Glutamatergic neuron (in vitro differentiated cells): ENCODE results near the gene KIF21B. TPM values are rescaled to one million over a fixed set of nuclear protein-coding genes. Genes with fewer than 3 reads are reported as not detected.

Experiments used
- DNase-seq: peaks from one replicate; pipeline ENCODE4 v3.0.0; 2022
- H3K27ac Mint-ChIP-seq: one replicate; pipeline ENCODE4 v1.8.0; 2020; ENCODE audit warnings: mild to moderate bottlenecking, mixed read lengths, inconsistent platforms; ENCODE audit not compliant: unreplicated experiment
- H3K27me3 Mint-ChIP-seq: one replicate; pipeline ENCODE4 v1.8.0; 2020; ENCODE audit warnings: mild to moderate bottlenecking, moderate library complexity, mixed read lengths, inconsistent platforms; ENCODE audit not compliant: unreplicated experiment
- H3K36me3 Mint-ChIP-seq: one replicate; pipeline ENCODE4 v1.8.0; 2020; ENCODE audit warnings: mild to moderate bottlenecking, mixed read lengths, inconsistent platforms; ENCODE audit not compliant: unreplicated experiment
- H3K4me1 Mint-ChIP-seq: one replicate; pipeline ENCODE4 v1.8.0; 2020; ENCODE audit warnings: mild to moderate bottlenecking, low read depth, mixed read lengths, inconsistent platforms; ENCODE audit not compliant: unreplicated experiment
- H3K4me3 Mint-ChIP-seq: one replicate; pipeline ENCODE4 v1.8.0; 2020; ENCODE audit warnings: mild to moderate bottlenecking, mixed read lengths, inconsistent platforms; ENCODE audit not compliant: unreplicated experiment
- H3K9me3 Mint-ChIP-seq: one replicate; pipeline ENCODE4 v1.8.0; 2020; ENCODE audit warnings: mild to moderate bottlenecking, moderate library complexity, mixed read lengths, inconsistent platforms; ENCODE audit not compliant: unreplicated experiment
- CTCF ChIP-seq: fragments of 200-600 bp; sonication (generic); IDR thresholded peaks from one replicate; pipeline ENCODE4 v1.5.0; 2021; ENCODE audit not compliant: partially characterized antibody, unreplicated experiment
- total RNA-seq: library from RNA; stranded (reverse); fragmentation: NEBNext Ultra II Directional; extraction: Animal tissue kit (Norgen Biotek cat#: 25700); gene quantifications from one replicate; pipeline ENCODE4 v1.2.1, GENCODE V29; 2021; ENCODE audit not compliant: unreplicated experiment

The KIF21B gene
- total RNA-seq, 1 donor from 2014 or later = 51.1 TPM

GRCh38 chr1:201017828-201018163, 5.7 kb downstream of the KIF21B start:
- no peak for TF ChIP-seq CTCF
- no peak for DNase-seq
- no peaks in the 10 kb centered on the region for H3K36me3 Mint-ChIP-seq
- H3K4me1 Mint-ChIP-seq = peaks cover 34% of the 10 kb centered on the region
- no peak overlapping the region for H3K27ac Mint-ChIP-seq
- H3K9me3 Mint-ChIP-seq = peaks cover 8% of the 10 kb centered on the region
- H3K27me3 Mint-ChIP-seq = peaks cover 17% of the 10 kb centered on the region
- H3K4me3 Mint-ChIP-seq = no peak overlapping the region

GRCh38 chr1:201016943-201017827, 6.3 kb downstream of the KIF21B start:
- H3K27me3 Mint-ChIP-seq = peaks cover 15% of the 10 kb centered on the region
- H3K36me3 Mint-ChIP-seq = no peaks in the 10 kb centered on the region
- H3K27ac Mint-ChIP-seq = no peak overlapping the region
- peak; percentile 61 for DNase-seq
- H3K4me3 Mint-ChIP-seq = peak overlapping the region; percentile 77
- H3K9me3 Mint-ChIP-seq = peaks cover 8% of the 10 kb centered on the region
- H3K4me1 Mint-ChIP-seq = peaks cover 28% of the 10 kb centered on the region
- no peak for TF ChIP-seq CTCF

- peak overlapping the region; percentile 77 for H3K4me3 Mint-ChIP-seq
- no peak for TF ChIP-seq CTCF
- peak; percentile 59 for DNase-seq
- H3K36me3 Mint-ChIP-seq = no peaks in the 10 kb centered on the region
- H3K27me3 Mint-ChIP-seq = peaks cover 13% of the 10 kb centered on the region
- H3K9me3 Mint-ChIP-seq = peaks cover 10% of the 10 kb centered on the region
- peak overlapping the region; percentile 55 for H3K27ac Mint-ChIP-seq
- peaks cover 32% of the 10 kb centered on the region for H3K4me1 Mint-ChIP-seq
Observed at GRCh38 chr1:201016211-201016651, 7.3 kb downstream of the KIF21B start.

GRCh38 chr1:201015551-201016091, 7.9 kb downstream of the KIF21B start:
- Mint-ChIP-seq H3K27ac (peak overlapping the region; percentile 38), H3K4me3 (peak overlapping the region; percentile 77), H3K27me3 (peaks cover 10% of the 10 kb centered on the region), H3K4me1 (peaks cover 30% of the 10 kb centered on the region), H3K9me3 (peaks cover 6% of the 10 kb centered on the region), H3K36me3 (no peaks in the 10 kb centered on the region)
- no peak for TF ChIP-seq CTCF
- no peak for DNase-seq

- peaks cover 31% of the 10 kb centered on the region for H3K4me1 Mint-ChIP-seq
- H3K27me3 Mint-ChIP-seq = peaks cover 8% of the 10 kb centered on the region
- no peak overlapping the region for H3K27ac Mint-ChIP-seq
- peaks cover 6% of the 10 kb centered on the region for H3K9me3 Mint-ChIP-seq
- no peak for TF ChIP-seq CTCF
- H3K36me3 Mint-ChIP-seq = no peaks in the 10 kb centered on the region
- no peak overlapping the region for H3K4me3 Mint-ChIP-seq
- no peak for DNase-seq
Observed at GRCh38 chr1:201014816-201015200, 8.7 kb downstream of the KIF21B start.
